ENCODE results near the gene MS4A8. TPM values are rescaled to one million over a fixed set of nuclear protein-coding genes. Genes with fewer than 3 reads are reported as not detected.
"Not testable (repeated sequence)": the region's sequence is repeated elsewhere in the genome, so short reads cannot be mapped to it uniquely, and the experiment has no call there.

The MS4A8 gene, protein sequence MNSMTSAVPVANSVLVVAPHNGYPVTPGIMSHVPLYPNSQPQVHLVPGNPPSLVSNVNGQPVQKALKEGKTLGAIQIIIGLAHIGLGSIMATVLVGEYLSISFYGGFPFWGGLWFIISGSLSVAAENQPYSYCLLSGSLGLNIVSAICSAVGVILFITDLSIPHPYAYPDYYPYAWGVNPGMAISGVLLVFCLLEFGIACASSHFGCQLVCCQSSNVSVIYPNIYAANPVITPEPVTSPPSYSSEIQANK
- polyA plus RNA-seq (ENCODE audit: insufficient read length in 10 of 10), result 10 to 100 TPM in 1 of 10 donors, 1 to 10 TPM in 9; 4.0 to 12.7 (median 6.0) TPM
- long read RNA-seq, donor 1, partial matches to known transcripts, result 0 of 2 reads
- long read RNA-seq, donor 1, other reads (novel, unspliced or antisense), result 0 of 2 reads
- long read RNA-seq, donor 2, partial matches to known transcripts, result 0 of 1 reads
- long read RNA-seq, donor 2, other reads (novel, unspliced or antisense), result 0 of 1 reads
- long read RNA-seq, donor 3, result 0 reads
- long read RNA-seq, donor 4, result 0 reads
- long read RNA-seq, donor 5, partial matches to known transcripts, result 0 of 2 reads
- long read RNA-seq, donor 5, other reads (novel, unspliced or antisense), result 0 of 2 reads
- long read RNA-seq, donor 6, partial matches to known transcripts, result 0 of 1 reads
- long read RNA-seq, donor 6, other reads (novel, unspliced or antisense), result 0 of 1 reads
- long read RNA-seq, donor 7, partial matches to known transcripts, result 0 of 1 reads
- long read RNA-seq, donor 7, other reads (novel, unspliced or antisense), result 0 of 1 reads
- long read RNA-seq, donor 8, partial matches to known transcripts, result 0 of 1 reads
- long read RNA-seq, donor 8, other reads (novel, unspliced or antisense), result 0 of 1 reads
- long read RNA-seq, donor 9, partial matches to known transcripts, result 0 of 1 reads
- long read RNA-seq, donor 9, other reads (novel, unspliced or antisense), result 0 of 1 reads

DNA sequence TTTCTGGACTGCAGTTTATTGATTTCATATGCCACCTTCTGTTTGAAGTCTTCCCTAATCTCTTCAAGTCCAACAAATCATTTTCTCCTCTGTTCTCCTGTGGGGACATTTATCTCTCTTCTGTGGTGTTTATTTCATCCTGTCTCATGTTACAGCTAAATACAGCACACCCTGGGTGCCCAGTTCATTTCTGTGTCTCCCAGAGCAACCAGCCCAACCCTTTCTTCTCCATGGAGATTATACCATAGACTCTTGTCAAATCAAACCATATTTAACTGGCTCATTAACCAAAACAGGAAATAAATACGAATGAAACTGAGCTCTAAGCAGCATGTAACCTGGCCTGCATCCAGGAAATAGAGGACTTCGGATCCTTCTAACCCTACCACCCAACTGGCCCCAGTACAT, at the start of gene MS4A8:
Gene MS4A8 (plus strand): TSS at position 329 of the 408 bp plus-strand sequence. CDS start 1,249 bp downstream, outside the sequence.
- DNase-seq, result peak; percentile 1 to 40 (median 5)

DNA sequence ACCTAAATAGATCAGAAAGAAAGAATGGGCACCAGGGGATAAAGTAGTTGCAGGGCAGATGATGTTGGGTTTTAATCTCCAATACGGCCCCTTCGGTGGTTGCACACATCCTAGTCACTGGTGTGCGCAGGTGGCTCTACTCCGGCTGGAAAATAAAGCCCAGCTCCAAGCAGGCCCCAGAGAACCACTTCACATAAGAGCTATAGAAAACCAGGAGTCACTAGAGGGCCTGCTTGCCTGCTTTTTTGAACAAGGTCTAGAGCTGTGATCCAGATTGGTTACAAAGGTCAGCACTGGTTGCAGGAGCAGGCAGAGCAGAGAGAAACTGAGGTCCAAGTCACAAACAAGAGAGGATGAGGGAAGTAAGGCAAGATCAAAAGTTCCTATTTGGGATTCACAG, 41.5 kb upstream of the MS4A8 start:
- peak in 1 of 3 donors; percentile 5 for DNase-seq

DNA sequence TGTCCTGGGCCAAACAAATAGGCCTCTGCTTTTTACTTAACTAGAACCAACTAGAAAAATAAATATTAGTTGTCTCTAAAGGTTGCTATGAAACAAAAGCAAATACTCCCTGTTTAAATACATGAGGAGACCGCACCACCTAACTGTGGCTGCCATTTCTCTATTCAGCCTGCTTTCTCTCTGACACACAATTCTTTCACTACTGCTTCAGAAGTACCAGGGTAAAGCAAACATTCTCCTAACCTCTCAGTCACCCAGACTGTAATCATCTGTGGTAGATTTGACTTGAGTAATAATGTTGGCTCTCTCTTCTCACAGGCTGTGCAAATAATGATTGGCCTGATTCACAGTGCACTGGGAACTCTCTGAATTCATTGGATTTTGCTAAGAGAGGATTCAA, 41.0 kb upstream of the MS4A8 start:
- peak in 2 of 3 donors; percentile 0 to 9 for DNase-seq

DNA sequence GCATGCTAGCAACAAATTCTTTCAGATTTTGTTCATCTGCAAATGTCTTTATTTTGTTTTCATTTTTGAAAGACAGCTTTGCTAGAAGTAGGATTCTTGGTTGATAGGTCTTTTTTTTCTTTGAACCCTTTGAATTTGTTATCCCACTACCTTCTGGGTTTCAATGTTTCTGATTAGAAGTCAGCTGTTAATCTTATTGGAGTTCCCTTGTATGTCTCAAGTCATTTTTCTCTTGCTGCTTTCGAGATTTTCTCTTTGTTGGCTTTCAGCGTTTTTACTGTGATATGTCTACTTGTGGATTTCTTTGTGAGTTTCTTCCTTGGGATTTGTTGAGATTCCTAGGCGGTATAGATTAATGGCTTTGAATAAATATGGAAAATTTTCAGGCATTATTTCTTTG, 27.2 kb upstream of the MS4A8 start:
- no peak for DNase-seq

DNA sequence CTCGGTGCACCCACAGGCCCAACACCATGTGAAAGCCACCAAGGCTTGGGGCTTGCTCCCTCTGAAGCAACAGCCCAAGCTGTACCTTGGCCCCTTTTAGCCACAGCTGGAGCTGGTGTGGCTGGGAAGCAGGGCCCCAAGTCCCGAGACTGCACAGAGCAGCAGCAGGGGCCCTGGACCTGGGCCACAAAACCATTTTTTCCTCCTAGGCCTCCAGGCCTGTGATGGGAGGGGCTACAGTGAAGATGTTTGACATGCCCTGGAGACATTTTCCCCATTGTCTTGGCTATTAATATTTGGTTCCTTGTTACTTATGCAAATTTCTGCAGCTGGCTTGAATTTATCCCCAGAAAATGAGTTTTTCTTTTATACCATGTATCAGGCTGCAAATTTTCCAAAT, 21.2 kb upstream of the MS4A8 start:
- not testable (repeated sequence) for DNase-seq

DNA sequence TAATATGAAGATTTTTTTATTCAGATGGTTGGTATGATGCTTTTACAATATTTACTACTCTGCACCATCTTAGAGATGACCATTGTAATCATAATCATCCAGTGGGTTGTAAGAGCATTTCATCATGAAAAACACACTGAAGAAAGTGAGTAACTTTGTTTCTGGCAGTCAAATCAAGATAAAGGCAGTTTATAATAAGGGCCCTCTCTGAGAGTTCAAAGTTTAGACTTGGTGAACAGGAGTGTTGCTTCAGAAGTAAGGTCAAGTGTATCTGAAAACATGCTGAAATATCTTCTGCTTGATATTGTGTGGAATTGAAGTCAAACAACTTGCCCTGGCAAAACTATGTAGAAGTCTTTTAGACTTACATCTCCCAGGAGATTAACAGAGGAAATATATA, 19.5 kb upstream of the MS4A8 start:
- no peak for DNase-seq

DNA sequence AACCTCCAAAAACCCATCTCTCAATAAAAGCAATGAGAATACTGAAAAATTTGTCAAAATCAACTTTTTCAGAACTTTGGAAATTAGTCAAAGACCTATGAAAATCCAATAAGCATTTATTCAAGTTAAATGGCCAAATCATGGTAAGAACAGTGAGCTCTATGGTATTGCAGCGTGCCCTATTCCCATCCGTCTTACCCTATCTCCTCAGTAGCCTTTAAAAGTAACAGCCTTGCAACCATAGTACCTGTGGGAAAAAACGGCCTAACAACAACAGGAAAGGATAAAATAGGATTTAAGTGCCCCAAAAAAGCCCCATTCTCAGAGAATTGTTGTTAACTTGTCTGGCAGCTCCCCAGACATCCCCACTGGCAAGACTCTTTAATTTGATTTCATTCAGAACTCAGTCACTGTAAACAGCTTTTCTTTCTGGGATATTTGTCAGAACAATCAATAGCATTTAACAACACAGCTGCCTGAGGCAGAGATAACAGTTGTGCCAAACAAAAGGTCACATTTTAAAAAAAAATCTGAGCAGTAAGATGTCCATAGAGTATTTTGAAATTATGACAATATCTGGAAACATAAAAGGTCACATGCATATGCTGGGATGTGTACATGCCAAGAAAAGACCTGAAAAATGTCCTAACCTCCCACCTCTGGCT, 18.8 kb upstream of the MS4A8 start:
- DNase-seq, result no peak

DNA sequence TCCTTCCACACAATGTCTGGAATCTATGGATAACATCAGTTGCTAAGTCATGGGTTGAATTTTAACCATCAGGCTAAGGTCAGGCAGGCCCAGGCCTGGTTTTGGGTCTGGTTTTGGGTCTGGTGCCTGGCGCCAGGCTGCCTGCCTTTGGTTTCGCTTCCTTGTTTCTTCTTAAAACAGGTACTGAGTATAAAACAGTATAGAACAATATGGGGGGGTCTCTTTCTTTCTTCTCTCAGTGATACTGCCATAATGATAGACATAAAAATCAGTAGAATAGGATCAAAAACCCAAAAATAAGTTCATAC, 14.9 kb upstream of the MS4A8 start:
- DNase-seq, result not testable (repeated sequence)

DNA sequence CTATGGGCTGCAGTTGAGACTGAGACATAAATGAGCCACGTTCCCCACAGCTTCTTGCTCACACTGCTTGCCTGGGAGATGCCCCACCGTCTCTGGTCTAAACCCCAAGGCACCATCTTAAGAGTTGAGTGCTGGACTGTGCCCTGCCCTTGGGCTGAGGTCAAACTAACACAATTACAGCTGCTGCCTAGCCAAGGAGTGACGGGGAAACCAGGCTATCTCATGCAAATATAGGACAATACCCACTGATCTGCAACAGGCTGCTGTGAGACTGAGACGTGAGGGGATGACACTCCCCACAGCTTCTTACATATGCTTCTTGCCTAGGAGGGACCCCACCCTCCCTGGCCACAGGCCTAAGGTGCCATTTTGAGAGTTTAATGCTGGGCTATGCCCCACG, 7.8 kb upstream of the MS4A8 start:
- no peak for DNase-seq

DNA sequence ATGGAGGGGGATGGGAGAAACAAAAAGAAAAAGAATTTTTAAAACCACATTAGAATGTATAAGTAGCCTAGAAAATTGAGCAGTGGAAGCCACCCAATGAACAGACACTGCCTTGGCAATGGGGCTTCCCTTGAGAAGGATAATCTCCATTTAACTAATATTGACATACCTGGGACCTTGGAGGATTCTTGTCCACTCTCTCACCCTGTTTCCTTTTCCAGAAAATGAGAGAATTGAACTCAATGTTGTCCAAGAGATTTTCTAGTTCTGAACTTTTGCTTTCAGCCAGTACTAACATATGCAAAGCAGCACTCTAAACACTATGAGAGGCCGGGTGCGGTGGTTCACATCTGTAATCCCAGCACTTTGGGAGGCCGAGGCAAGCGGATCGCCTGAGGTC, 524 bp downstream of the MS4A8 start:
- peak; percentile 34 to 74 (median 35) for DNase-seq

DNA sequence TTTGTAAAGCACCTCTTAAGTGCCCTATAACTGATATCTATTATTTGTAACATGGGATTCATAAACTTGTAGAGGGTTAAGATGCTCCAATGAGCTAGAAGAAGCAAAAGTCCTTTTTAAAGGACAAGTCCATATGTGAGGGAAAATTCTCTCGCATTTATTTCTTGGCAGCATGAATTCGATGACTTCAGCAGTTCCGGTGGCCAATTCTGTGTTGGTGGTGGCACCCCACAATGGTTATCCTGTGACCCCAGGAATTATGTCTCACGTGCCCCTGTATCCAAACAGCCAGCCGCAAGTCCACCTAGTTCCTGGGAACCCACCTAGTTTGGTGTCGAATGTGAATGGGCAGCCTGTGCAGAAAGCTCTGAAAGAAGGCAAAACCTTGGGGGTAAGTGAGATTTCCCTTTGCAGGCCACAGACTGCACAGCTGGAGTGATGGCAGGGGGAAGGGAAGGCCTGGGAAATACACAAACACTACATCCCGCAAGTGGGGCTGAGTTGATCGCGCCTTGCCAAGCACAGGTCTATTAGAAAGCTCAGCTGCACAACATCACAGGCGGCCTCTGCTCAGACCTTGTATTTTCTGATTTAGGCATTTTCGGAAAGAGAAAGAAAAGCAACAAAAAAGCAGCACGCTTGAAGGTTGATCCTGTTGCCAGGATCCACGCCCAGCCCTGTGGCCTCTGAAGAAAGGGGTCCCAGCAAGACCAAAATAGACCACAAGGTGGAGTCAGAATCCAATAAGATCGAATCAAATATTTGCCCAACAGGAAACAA, 1.5 kb downstream of the MS4A8 start:
- peak; percentile 32 to 81 (median 59) for DNase-seq

DNA sequence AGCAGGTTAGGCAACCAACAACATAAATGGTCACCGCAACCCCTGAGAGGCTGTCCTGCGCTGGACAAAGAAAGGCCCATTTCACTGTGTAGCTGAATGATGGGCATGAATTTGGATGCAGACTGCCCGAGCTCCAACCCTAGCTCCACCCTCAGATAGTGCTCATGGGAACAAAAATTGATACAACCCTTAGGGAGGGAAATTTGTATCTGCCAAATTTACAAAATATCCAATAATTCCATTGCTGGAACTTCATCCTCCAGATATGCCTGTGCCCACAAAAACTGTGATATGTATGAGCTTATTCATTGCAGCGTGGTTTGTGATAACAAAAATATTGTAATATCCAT, 2.0 kb downstream of the MS4A8 start:
- no peak for DNase-seq

DNA sequence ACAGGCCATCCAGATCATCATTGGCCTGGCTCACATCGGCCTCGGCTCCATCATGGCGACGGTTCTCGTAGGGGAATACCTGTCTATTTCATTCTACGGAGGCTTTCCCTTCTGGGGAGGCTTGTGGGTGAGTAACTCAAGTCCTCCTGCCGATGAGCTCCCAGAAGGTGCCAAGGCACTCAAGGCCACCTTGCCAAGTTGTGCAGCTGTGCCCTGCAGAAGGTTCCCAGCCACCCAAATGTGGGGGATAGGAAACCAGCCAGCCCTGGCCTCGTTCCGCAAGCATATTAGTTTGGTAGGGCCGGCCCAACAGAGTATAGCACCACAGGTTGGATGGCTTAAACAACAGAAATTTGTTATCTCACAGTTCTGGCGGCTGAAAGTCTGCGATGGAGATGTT, 4.0 kb downstream of the MS4A8 start:
- no peak for DNase-seq

DNA sequence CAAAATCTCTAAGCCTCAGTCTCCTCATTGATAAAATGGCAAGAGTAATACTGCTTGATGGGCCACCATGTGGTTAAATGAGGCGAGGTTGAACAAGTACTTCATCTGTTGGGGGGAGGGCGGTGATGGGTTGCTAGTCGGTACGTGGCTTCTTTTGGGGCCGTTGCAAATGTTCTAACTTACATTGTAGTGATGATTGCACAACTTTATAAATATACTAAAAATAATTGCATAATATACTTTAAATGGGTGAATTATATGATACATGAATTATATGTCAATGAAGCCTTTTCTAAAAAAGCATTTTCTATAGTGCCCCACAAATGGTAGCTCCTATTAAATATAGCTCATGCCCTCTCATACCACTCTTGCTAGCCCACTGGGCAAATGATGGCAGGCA, 6.5 kb downstream of the MS4A8 start:
- DNase-seq, result no peak

DNA sequence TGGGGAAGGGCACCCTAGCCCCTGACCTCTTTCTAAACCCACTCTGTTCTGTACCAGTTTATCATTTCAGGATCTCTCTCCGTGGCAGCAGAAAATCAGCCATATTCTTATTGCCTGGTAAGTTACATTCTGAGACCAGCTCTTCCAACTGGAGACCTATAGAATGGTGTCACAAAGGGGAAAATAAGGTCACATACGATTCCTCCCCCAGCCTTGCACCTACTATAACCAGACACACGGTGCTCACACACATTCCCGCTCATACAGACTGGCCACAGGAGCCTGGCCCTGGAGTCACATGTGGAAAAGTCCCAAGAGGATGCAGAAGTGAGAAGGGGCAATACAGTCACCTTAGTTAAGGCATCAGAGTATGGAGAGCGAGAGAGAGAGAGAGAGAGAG, 7.5 kb downstream of the MS4A8 start:
- DNase-seq, result no peak

DNA sequence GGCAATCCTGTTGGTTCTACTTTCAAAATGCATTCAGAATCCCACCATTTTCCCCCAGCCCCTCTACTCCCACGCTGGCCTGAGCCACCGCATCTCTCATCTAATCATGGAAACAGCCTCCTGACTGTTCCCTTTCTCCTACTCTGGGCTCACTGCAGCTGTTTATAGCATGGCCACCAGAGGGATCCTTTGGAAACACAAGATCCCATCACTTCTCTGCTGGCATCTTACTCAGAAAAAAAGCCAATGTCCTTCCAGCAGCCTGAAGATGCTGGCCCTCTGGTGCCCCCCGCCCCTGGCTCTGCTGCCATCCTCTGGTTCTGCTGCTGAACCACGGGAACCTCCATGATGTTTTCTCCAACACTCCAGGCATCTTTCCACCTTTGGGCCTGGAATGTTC, 11.1 kb downstream of the MS4A8 start:
- DNase-seq, result no peak

DNA sequence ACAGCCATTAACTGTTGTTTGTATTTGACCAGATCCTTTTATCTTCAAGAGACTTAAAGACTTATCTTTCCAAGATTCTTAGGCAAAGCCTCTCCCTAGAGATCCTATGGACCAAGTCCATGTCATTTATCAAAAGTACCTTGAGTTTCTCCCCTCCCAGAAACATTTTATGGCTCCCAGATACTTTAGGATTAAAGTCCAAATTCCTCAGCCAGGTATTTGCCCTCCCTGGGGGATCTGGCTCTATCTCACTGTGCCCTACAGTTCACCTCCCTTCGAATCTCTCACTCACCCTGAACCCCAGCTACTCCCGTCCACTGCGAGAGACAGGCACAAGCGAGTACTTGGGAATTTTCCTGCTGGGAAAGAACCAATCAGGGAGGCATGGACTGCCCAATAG, 11.9 kb downstream of the MS4A8 start:
- DNase-seq, result no peak

DNA sequence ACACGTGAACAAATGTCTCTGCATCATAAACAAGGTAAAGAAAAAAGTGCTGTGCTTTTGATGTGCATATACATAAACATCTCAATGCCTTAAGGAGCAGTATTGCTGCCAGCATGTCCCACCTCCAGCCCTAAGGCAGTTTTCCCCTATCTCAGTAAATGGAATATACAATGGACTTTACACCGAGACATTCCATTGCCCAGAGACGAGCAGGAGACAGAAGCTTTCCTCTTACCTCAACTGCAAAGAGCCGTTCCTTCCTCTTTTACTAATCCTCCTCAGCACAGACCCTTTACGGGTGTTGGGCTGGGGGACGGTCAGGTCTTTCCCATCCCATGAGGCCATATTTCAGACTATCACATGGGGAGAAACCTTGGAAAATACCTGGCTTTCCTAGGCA, 14.0 kb downstream of the MS4A8 start:
- not testable (repeated sequence) for DNase-seq

DNA sequence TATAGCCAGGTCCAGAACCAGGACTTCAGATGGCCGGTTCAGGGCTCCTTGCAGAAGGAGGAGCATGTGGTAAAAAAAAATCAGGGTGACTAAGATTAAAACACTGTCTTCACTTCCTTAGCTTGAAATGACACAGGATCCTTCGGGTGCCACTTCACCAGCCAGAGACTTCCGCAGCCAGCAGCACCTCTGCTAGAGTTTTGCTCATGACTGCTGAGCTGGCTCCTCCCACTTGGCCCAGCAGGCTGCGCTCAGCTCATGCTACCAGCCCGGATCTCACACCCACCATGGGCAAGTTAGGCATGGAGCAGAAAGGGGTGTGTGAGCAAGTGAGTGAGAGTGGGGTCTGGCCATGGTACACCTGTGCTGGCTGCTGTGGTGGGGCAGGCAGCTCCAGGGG, 18.5 kb downstream of the MS4A8 start:
- no peak for DNase-seq

DNA sequence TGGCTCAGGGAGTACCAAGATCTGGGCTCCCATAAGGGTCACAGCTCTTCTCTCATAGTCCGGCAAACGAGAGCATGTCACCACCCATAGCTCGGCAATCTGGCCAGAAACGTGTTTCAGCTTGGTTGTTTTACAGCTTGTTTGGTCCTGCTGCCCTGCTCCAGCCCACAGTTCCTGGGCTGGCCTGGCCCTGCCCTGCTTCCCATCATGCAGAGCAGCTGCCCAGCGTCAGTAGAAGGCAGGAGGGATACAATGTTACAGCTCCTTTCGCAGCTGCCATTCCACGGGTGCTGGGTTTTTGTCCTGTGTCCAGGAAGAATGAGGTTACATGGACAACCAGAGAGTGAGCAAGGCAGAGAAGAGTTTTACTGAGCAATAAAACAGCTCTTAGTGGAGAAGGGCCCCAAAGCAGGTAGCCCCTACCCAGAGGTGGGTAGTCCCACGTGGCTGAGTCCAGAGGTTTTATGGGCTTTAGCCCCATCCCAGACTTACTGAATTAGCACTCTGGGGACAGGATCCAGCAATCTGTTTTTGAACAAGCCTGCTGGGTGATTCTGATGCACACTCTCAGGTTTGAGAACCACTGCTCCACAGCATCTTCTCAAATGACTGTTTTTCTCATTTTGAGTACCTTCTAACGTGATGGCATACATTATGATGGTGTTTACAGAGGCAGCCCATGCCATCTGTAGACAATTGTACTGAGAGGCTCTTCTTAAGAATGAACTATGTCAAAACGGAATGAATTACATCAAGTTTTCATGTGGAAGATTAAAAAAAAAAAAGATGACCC, 19.3 kb downstream of the MS4A8 start:
- no peak for DNase-seq

DNA sequence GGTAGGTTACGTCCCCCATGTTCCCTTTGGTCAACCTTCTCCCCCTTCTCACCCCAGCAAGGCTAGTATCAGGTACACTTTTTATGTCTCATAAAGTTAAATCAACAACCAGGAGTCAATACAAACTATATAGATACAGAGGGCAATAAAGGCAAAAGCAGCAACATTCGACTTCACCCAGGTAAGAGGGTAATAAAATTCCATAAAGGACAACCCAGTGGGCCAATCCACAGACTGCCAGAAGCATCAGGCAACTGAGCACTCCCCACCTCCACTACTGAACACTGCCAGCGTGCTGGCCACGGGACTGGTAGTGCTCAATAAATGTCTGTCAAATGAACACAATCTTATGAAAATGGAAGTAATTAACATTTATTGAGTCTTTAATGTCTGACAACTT, 20.0 kb downstream of the MS4A8 start:
- DNase-seq, result no peak

Data from muscle of back (tissue), 13 donors.